LNCaP clone FGC (cell line): ENCODE data around the gene ZMAT5.

Source experiments
- DNase-seq: peaks from one replicate; pipeline ENCODE4 v3.0.0-alpha.2; 2011; ENCODE audit warnings: low read depth
- H3K4me3 ChIP-seq: 2 replicates; pipeline ENCODE4 v1.5.1; 2011; ENCODE audit warnings: mild to moderate bottlenecking, low read depth, low read length, control low read depth
- CTCF ChIP-seq: IDR thresholded peaks from 2 replicates; pipeline ENCODE4 v1.5.1; 2012; ENCODE audit warnings: mild to moderate bottlenecking; ENCODE audit not compliant: control insufficient read depth, insufficient read depth; ENCODE audit errors: extremely low read depth

The ZMAT5 gene

GRCh38 chr22:29704528-29705285 lies 62.1 kb downstream of the ZMAT5 start:
- TF ChIP-seq CTCF = no peak
- no peak for DNase-seq
- H3K4me3 ChIP-seq = no peak overlapping the region

- TF ChIP-seq CTCF = no peak
- H3K4me3 ChIP-seq = no peak overlapping the region
- no peak for DNase-seq
Measured at GRCh38 chr22:29703569-29704195, 63.1 kb downstream of the ZMAT5 start.

GRCh38 chr22:29702931-29703501 lies 63.8 kb downstream of the ZMAT5 start:
- H3K4me3 ChIP-seq = no peak overlapping the region
- DNase-seq = no peak
- TF ChIP-seq CTCF = no peak

GRCh38 chr22:29702000-29702930 lies 64.5 kb downstream of the ZMAT5 start:
- peak; percentile 18; the same call in 1 of the 2 replicates for TF ChIP-seq CTCF
- peak; percentile 63 for DNase-seq
- H3K4me3 ChIP-seq = no peak overlapping the region

GRCh38 chr22:29701155-29701999 lies 65.4 kb downstream of the ZMAT5 start:
- DNase-seq = no peak
- H3K4me3 ChIP-seq = no peak overlapping the region
- TF ChIP-seq CTCF = peak; percentile 51

- DNase-seq = no peak
- no peak overlapping the region for H3K4me3 ChIP-seq
- TF ChIP-seq CTCF = no peak
Measured at GRCh38 chr22:29700900-29701154, 66.0 kb downstream of the ZMAT5 start.
